Pancreas (tissue), 10 donors: Measurements from ENCODE around the gene SKP1. TPM values are rescaled to one million over a fixed set of nuclear protein-coding genes. Genes with fewer than 3 reads are reported as not detected.

Source experiments
- ATAC-seq, 4 donors: fragments of 200-7000 bp; cut with Tn5 transposase; one replicate each; pipeline versions ENCODE4 v1.8.0 to v1.9.1; 2020; ENCODE audit warnings: mild to moderate bottlenecking in 4 of 4, moderate library complexity in 4 of 4
- DNase-seq, 6 donors: peaks; one replicate each; pipeline ENCODE4 v3.0.0-alpha.2; 2020
- FAIRE-seq: peaks from 2 replicates; lab custom pipeline; 2012; peaks lifted over from hg19 to GRCh38; lab: Jason Lieb, UNC
- H3K27ac ChIP-seq, 4 donors: fragments of 200-600 bp; sonication (generic); 1 replicate in 3 of 4; 2 replicates in 1 of 4; pipeline versions ENCODE4 v1.5.0 to v1.8.0; 2020
- H3K27me3 ChIP-seq, 4 donors: fragments of 200-600 bp; one replicate each; pipeline ENCODE4 v1.8.0; 2021
- H3K36me3 ChIP-seq, 3 donors: fragments of 200-600 bp; sonication (generic) in 1 of 3; one replicate each; pipeline versions ENCODE4 v1.5.0 to v1.8.0; 2020 to 2021
- H3K4me1 ChIP-seq, 3 donors: fragments of 200-600 bp; one replicate each; pipeline ENCODE4 v1.8.0; 2021
- H3K4me3 ChIP-seq, 4 donors: fragments of 200-600 bp; sonication (generic) in 2 of 4; one replicate each; pipeline versions ENCODE4 v1.5.0 to v1.8.0; 2020 to 2021
- H3K9me3 ChIP-seq, 4 donors: fragments of 200-600 bp; one replicate each; pipeline ENCODE4 v1.8.0; 2021
- CTCF ChIP-seq, 4 donors: fragments of 200-600 bp; sonication (generic) in 3 of 4; IDR thresholded peaks; one replicate each; pipeline versions ENCODE4 v1.5.0 to v1.8.0; 2021; ENCODE audit warnings: antibody characterized with exemption in 4 of 4
- WGBS, 2 donors: extraction: QIAGEN DNeasy Blood & Tissue Kit; methylation state at CpG; one replicate each; pipeline ENCODE4 v1.1.7; 2013; 5-methylcytosine and 5-hydroxymethylcytosine counted together
- intact Hi-C, 3 donors: fragments of 100-400 bp; cut with DNase I; formaldehyde crosslinking; loops; one replicate each; pipeline versions ENCODE4 v1.11.1 to v1.14.2; 2022
- polyA plus RNA-seq, 2 donors: library from polyadenylated mRNA; stranded (reverse); fragments of 200-250 nt; gene quantifications; one replicate each; pipeline ENCODE4 v1.2.3, GENCODE V29; 2013
- total RNA-seq, 6 donors: library from RNA; stranded (reverse); fragmentation: NEBNext Ultra II Directional in 4 of 6; extraction: Animal tissue kit (Norgen Biotek cat#: 25700) in 4 of 6; gene quantifications; one replicate each; pipeline versions ENCODE4 v1.2.1 to v1.2.4, GENCODE V29; 2021 to 2023
- donor health status: healthy with polysubstance abuse.
- donor health status: DM: no; HTN: no; CAD: no; lungs with moderate emphysema.
- donor health status: DM: no; HTN: no; CAD: no.
- donor health status: control.
- donor health status: control.
- donor health status: Bipolar disorder and iron deficiency.
- donor health status: DM: yes; HTN: yes; CAD: no.
- donor health status: DM: no; HTN: no; CAD: no.
- donor health status: DM: no; HTN: no; CAD: no.
- donor health status: DM: yes; HTN: yes; CAD: no.

The SKP1 gene
- total and polyA plus RNA-seq, 8 donors, result 67.5 to 252 (median 97.6) TPM

- FAIRE-seq (no peak), DNase-seq (peak in 2 of 6 donors; percentile 8 to 57), ATAC-seq (no peak)
- no peaks in the 10 kb centered on the region for H3K4me1 ChIP-seq
- H3K9me3 ChIP-seq, result no peaks in the 10 kb centered on the region
- H3K27me3 ChIP-seq, result no peaks in the 10 kb centered on the region
- 93 to 94% methylated on average over 12 of the region's 12 CpGs for WGBS, 2 donors
- TF ChIP-seq CTCF (IDR thresholded peaks at IDR 0.05), result no peak
- H3K36me3 ChIP-seq, result peaks cover 0 to 20% (median 6%) of the 10 kb centered on the region in 3 donors
- intact Hi-C loops, result loop anchor here in 1 of 3 donors (5.0 kb wide), 2 partner anchors 41 to 101 kb away; no protein-coding TSS in a partner anchor
- no peak overlapping the region for H3K27ac ChIP-seq
- no peak overlapping the region for H3K4me3 ChIP-seq
These were observed 33.9 kb downstream of the SKP1 start for GRCh38 chr5:134142806-134143205.

GRCh38 chr5:134142052-134142451 is 34.7 kb downstream of the SKP1 start:
- Histone ChIP-seq H3K27ac (no peak overlapping the region), H3K9me3 (no peaks in the 10 kb centered on the region), H3K4me3 (no peak overlapping the region), H3K36me3 (peaks cover 0 to 20% (median 6%) of the 10 kb centered on the region in 3 donors), H3K27me3 (no peaks in the 10 kb centered on the region), H3K4me1 (no peaks in the 10 kb centered on the region)
- no peak for FAIRE-seq
- intact Hi-C loops, result loop anchor here in 1 of 3 donors (5.0 kb wide), 2 partner anchors 40 to 100 kb away; no protein-coding TSS in a partner anchor
- peak in 4 of 6 donors; percentile 0 to 47 (median 8) for DNase-seq
- WGBS, 2 donors, result 76 to 84% methylated on average over 5 of the region's 5 CpGs
- no peak for TF ChIP-seq CTCF (IDR thresholded peaks at IDR 0.05)
- no peak for ATAC-seq

- DNase-seq (peak in 3 of 6 donors; percentile 4 to 37 (median 15)), FAIRE-seq (no peak)
- peaks cover 0 to 20% (median 6%) of the 10 kb centered on the region in 3 donors for H3K36me3 ChIP-seq
These were observed 35.3 kb downstream of the SKP1 start for GRCh38 chr5:134141331-134142050.

GRCh38 chr5:134140530-134141201 is 36.1 kb downstream of the SKP1 start:
- peak; percentile 50 to 84 (median 73) for DNase-seq
- FAIRE-seq, result no peak
- H3K27me3 ChIP-seq, result no peaks in the 10 kb centered on the region
- no peaks in the 10 kb centered on the region for H3K4me1 ChIP-seq
- 26 to 29% methylated on average over 8 of the region's 8 CpGs for WGBS, 2 donors
- H3K27ac ChIP-seq, result no peak overlapping the region
- ATAC-seq, result peak; percentile 69 to 89 (median 84)
- TF ChIP-seq CTCF (IDR thresholded peaks at IDR 0.05), result peak; percentile 55 to 74 (median 72)
- peaks cover 0 to 18% (median 6%) of the 10 kb centered on the region in 3 donors for H3K36me3 ChIP-seq
- intact Hi-C loops, result loop anchor here in 1 of 3 donors (5.0 kb wide), 2 partner anchors 38 to 98 kb away; no protein-coding TSS in a partner anchor
- no peak overlapping the region for H3K4me3 ChIP-seq
- H3K9me3 ChIP-seq, result no peaks in the 10 kb centered on the region

More at GRCh38 chr5:134141331-134142050, 35.3 kb downstream of the SKP1 start:
- Histone ChIP-seq H3K4me1 (no peaks in the 10 kb centered on the region), H3K4me3 (no peak overlapping the region), H3K27me3 (no peaks in the 10 kb centered on the region), H3K27ac (no peak overlapping the region), H3K9me3 (no peaks in the 10 kb centered on the region)
- intact Hi-C loops, result loop anchor here in 1 of 3 donors (5.0 kb wide), 2 partner anchors 39 to 99 kb away; no protein-coding TSS in a partner anchor
- no peak for TF ChIP-seq CTCF (IDR thresholded peaks at IDR 0.05)
- ATAC-seq, result no peak
- 83 to 85% methylated on average over 9 of the region's 9 CpGs for WGBS, 2 donors
